ENCODE measurements around the gene NCL.

Gene NCL

GRCh38 chr2:231503766-231504165 lies 39.5 kb upstream of the NCL start:
- H3K27me3 ChIP-seq (ENCODE audit: insufficient read depth, low read length), result no peaks in the 10 kb centered on the region
- no peaks in the 10 kb centered on the region for H3K79me2 ChIP-seq (ENCODE audit: insufficient read depth, low read length)
- H3F3A ChIP-seq (ENCODE audit: insufficient read depth, low read length), result no peaks in the 10 kb centered on the region
- no peak overlapping the region for H3K27ac ChIP-seq (ENCODE audit: low read depth, low read length, poor library complexity, severe bottlenecking)
- H3K9me2 ChIP-seq (ENCODE audit: low read depth, low read length), result no peaks in the 10 kb centered on the region
- no peak overlapping the region for H3K9ac ChIP-seq (ENCODE audit: low read length)
- H2AFZ ChIP-seq (ENCODE audit: low read length), result no peak overlapping the region
- peaks cover 11% of the 10 kb centered on the region; the same call in 1 of the 2 replicates for H3K36me3 ChIP-seq (ENCODE audit: insufficient read depth, low read length)
- TF ChIP-seq CTCF (IDR thresholded peaks at IDR 0.05; ENCODE audit: low read length) (no peak), EZH2 (IDR thresholded peaks at IDR 0.05; ENCODE audit: borderline replicate concordance, low read length) (no peak)
- no peak overlapping the region for H3K4me3 ChIP-seq (ENCODE audit: low read depth, low read length, poor library complexity, severe bottlenecking)
- no peaks in the 10 kb centered on the region for H3K4me1 ChIP-seq (ENCODE audit: insufficient read depth, low read length, severe bottlenecking)
- no peaks in the 10 kb centered on the region for H4K20me1 ChIP-seq (ENCODE audit: insufficient read depth, low read length)
- H3K4me2 ChIP-seq (ENCODE audit: low read length), result no peak overlapping the region
- no peaks in the 10 kb centered on the region for H3K9me3 ChIP-seq (ENCODE audit: low read length)

- Histone ChIP-seq H4K20me1 (ENCODE audit: insufficient read depth, low read length) (no peaks in the 10 kb centered on the region), H3K4me3 (ENCODE audit: low read depth, low read length, poor library complexity, severe bottlenecking) (no peak overlapping the region), H3K4me2 (ENCODE audit: low read length) (no peak overlapping the region), H3K27me3 (ENCODE audit: insufficient read depth, low read length) (no peaks in the 10 kb centered on the region), H2AFZ (ENCODE audit: low read length) (no peak overlapping the region), H3F3A (ENCODE audit: insufficient read depth, low read length) (no peaks in the 10 kb centered on the region), H3K9ac (ENCODE audit: low read length) (no peak overlapping the region), H3K4me1 (ENCODE audit: insufficient read depth, low read length, severe bottlenecking) (no peaks in the 10 kb centered on the region), H3K79me2 (ENCODE audit: insufficient read depth, low read length) (no peaks in the 10 kb centered on the region), H3K9me3 (ENCODE audit: low read length) (no peaks in the 10 kb centered on the region), H3K27ac (ENCODE audit: low read depth, low read length, poor library complexity, severe bottlenecking) (no peak overlapping the region), H3K36me3 (ENCODE audit: insufficient read depth, low read length) (peaks cover 11% of the 10 kb centered on the region; the same call in 1 of the 2 replicates), H3K9me2 (ENCODE audit: low read depth, low read length) (no peaks in the 10 kb centered on the region)
- TF ChIP-seq CTCF (IDR thresholded peaks at IDR 0.05; ENCODE audit: low read length), result no peak
- no peak for TF ChIP-seq EZH2 (IDR thresholded peaks at IDR 0.05; ENCODE audit: borderline replicate concordance, low read length)
These were observed 38.3 kb upstream of the NCL start for GRCh38 chr2:231502596-231502995.

- Histone ChIP-seq H3K27ac (ENCODE audit: low read depth, low read length, poor library complexity, severe bottlenecking) (no peak overlapping the region), H2AFZ (ENCODE audit: low read length) (no peak overlapping the region), H3K27me3 (ENCODE audit: insufficient read depth, low read length) (no peaks in the 10 kb centered on the region), H3K79me2 (ENCODE audit: insufficient read depth, low read length) (no peaks in the 10 kb centered on the region), H3K9ac (ENCODE audit: low read length) (no peak overlapping the region), H3K9me2 (ENCODE audit: low read depth, low read length) (no peaks in the 10 kb centered on the region), H3K36me3 (ENCODE audit: insufficient read depth, low read length) (0 out of 2 replicates have a peak, but pooled peaks cover 3% of the 10 kb centered on the region), H3K9me3 (ENCODE audit: low read length) (no peaks in the 10 kb centered on the region), H3K4me1 (ENCODE audit: insufficient read depth, low read length, severe bottlenecking) (no peaks in the 10 kb centered on the region), H4K20me1 (ENCODE audit: insufficient read depth, low read length) (no peaks in the 10 kb centered on the region), H3F3A (ENCODE audit: insufficient read depth, low read length) (no peaks in the 10 kb centered on the region), H3K4me3 (ENCODE audit: low read depth, low read length, poor library complexity, severe bottlenecking) (no peak overlapping the region), H3K4me2 (ENCODE audit: low read length) (no peak overlapping the region)
- TF ChIP-seq CTCF (IDR thresholded peaks at IDR 0.05; ENCODE audit: low read length) (no peak), EZH2 (IDR thresholded peaks at IDR 0.05; ENCODE audit: borderline replicate concordance, low read length) (no peak)
These were observed 33.4 kb upstream of the NCL start for GRCh38 chr2:231497651-231498050.
